ENCODE measurements around the gene VKORC1L1. TPM values are rescaled to one million over a fixed set of nuclear protein-coding genes. Genes with fewer than 3 reads are reported as not detected.
"Not testable (repeated sequence)": the region's sequence is repeated elsewhere in the genome, so short reads cannot be mapped to it uniquely, and the experiment has no call there.

The VKORC1L1 gene
- total RNA-seq, 1 donor from 2014 or later = 33.9 TPM

DNA sequence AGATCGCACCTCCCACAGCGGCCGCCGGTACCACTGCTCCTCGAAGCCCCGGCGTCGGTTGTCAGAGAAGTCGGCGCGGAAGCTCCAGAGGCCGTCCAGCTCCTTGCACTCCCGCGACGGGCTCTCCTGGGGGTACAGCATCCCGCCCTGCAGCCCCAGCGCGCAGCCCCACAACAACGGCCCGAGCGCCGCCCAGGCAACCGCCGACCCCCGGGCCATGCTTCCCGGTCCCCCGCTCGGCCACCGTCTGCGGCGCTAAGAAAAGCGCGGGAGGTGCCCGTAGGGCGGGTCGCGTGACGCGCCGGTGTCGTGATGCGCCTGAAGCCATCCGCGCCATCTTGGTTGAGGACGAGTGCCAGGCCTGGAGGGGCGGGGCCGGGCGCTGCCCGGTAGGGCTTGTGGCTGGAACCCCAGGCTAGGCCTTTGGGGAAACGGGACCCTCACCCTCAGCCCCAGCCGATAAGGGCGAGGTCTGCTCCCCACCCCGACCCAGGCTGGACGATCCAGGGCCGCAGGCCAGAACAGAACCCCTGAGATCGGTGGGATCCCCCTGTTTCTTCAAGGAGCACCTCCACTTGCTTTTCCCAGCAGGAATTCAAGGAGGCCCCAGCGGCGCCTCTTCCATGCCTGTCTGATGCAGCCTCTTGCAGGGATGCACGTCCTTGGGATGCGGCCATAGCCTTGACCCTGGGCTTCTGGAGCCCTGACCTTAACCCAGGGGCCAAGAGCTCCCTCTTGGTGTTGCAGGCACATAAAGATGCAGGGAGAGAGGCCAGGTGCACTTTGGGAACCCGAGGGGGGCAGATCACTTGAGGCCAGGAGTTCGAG lies 109.3 kb downstream of the VKORC1L1 start, which contains the start of gene GUSB:
TSS of gene GUSB (minus strand) at position 249 of the 828 bp plus-strand sequence. CDS start at position 219, 30 bp downstream.
- peak; percentile 92 for DNase-seq (ENCODE audit: low read depth, low spot score)

DNA sequence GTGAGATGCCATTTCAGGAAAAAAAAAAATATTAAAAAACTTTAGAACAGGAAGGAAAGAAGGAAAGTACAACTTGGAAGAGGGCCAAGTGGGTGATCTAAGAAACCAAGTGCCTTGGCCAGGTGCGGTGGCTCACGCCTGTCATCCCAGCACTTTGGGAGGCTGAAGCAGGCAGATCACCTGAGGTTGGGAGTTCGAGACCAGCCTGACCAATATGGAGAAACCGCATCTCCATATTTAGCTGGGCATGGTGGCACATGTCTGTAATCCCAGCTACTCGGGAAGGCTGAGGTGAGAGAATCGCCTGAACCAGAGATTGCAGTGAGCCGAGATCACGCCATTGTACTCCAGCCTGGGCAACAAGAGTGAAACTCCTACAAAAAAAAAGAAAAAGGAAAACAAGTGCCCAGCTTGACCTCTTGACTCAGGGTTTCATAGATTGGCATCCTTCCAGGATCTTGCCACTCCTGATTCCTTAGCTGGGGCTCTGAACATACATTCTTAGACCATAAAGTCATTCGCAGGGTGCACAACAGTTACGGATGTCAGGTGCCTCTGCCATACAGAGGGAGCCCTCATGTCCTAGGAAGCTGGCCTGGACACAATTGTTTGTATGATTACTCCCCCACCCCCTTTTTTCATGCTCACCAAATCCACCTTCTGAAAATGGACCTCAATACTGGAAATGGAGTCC lies 111.2 kb downstream of the VKORC1L1 start:
- H3K4me3 Mint-ChIP-seq = peak overlapping the region; percentile 6

More for the DNA sequence above, 109.3 kb downstream of the VKORC1L1 start, which contains the start of gene GUSB:
- Mint-ChIP-seq H3K9me3 (no peaks in the 10 kb centered on the region), H3K4me3 (peak within 1 kb of the TSS; percentile 85), H3K4me1 (no peaks in the 10 kb centered on the region), H3K27me3 (ENCODE audit: low read depth) (no peaks in the 10 kb centered on the region), H3K36me3 (ENCODE audit: low read depth) (no peaks in the 10 kb centered on the region), H3K27ac (ENCODE audit: unreplicated experiment) (peak within 1 kb of the TSS; percentile 90)
- TF ChIP-seq, protein P1, sequence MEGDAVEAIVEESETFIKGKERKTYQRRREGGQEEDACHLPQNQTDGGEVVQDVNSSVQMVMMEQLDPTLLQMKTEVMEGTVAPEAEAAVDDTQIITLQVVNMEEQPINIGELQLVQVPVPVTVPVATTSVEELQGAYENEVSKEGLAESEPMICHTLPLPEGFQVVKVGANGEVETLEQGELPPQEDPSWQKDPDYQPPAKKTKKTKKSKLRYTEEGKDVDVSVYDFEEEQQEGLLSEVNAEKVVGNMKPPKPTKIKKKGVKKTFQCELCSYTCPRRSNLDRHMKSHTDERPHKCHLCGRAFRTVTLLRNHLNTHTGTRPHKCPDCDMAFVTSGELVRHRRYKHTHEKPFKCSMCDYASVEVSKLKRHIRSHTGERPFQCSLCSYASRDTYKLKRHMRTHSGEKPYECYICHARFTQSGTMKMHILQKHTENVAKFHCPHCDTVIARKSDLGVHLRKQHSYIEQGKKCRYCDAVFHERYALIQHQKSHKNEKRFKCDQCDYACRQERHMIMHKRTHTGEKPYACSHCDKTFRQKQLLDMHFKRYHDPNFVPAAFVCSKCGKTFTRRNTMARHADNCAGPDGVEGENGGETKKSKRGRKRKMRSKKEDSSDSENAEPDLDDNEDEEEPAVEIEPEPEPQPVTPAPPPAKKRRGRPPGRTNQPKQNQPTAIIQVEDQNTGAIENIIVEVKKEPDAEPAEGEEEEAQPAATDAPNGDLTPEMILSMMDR (conservative IDR thresholded peaks at IDR 0.05) = no peak

DNA sequence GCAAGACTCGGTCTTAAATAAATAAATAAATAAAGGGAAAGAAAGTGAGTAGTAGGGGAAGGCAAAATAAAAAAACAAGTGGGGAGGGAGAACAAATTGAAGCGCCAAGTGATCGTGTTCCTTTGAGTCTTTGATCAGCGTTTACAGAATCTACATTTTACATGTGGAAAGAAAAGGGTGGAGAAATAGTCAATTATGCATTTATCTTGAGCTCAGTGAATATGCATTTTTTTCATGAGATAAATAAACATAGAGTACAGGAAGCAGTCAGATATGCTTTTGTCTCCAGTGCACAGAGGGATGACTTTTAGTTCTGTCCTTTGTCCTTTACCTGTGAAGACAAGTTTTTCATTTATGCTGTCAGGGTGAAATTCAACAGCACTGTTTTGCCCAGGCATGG lies 115.2 kb downstream of the VKORC1L1 start:
- H3K36me3 Mint-ChIP-seq (ENCODE audit: low read depth) = no peaks in the 10 kb centered on the region
- H3K27me3 Mint-ChIP-seq (ENCODE audit: low read depth) = no peaks in the 10 kb centered on the region
- peaks cover 4% of the 10 kb centered on the region for H3K4me1 Mint-ChIP-seq
- TF ChIP-seq, protein P1 (conservative IDR thresholded peaks at IDR 0.05) = no peak
- no peak overlapping the region for H3K27ac Mint-ChIP-seq (ENCODE audit: unreplicated experiment)
- no peaks in the 10 kb centered on the region for H3K9me3 Mint-ChIP-seq
- no peak overlapping the region for H3K4me3 Mint-ChIP-seq
- no peak for DNase-seq (ENCODE audit: low read depth, low spot score)

More for the DNA sequence above, 111.2 kb downstream of the VKORC1L1 start:
- Mint-ChIP-seq H3K27me3 (ENCODE audit: low read depth) (no peaks in the 10 kb centered on the region), H3K4me1 (no peaks in the 10 kb centered on the region), H3K9me3 (no peaks in the 10 kb centered on the region), H3K36me3 (ENCODE audit: low read depth) (no peaks in the 10 kb centered on the region), H3K27ac (ENCODE audit: unreplicated experiment) (no peak overlapping the region)
- DNase-seq (ENCODE audit: low read depth, low spot score) = no peak
- TF ChIP-seq, protein P1 (conservative IDR thresholded peaks at IDR 0.05) = no peak

DNA sequence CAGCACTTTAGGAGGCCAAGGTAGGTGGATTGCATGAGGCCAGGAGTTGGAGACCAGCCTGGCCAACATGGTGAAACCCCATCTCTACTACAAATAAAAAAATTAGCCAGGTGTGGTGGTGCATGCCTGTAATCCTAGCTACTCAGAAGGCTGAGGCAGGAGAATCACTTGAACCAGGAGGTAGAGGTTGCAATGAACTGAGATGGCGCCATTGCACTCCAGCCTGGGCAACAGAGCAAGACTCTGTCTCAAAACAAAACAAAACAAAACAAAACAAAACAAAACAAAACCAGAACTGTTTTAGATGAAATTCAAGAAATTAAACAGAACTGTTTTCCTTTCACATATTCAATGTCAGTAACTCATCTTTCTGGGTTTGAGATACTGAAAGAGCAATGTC lies 115.6 kb downstream of the VKORC1L1 start:
- not testable (repeated sequence) for H3K4me3 Mint-ChIP-seq; H3K9me3 Mint-ChIP-seq; DNase-seq (ENCODE audit: low read depth, low spot score); H3K27me3 Mint-ChIP-seq (ENCODE audit: low read depth); H3K4me1 Mint-ChIP-seq; H3K27ac Mint-ChIP-seq (ENCODE audit: unreplicated experiment); H3K36me3 Mint-ChIP-seq (ENCODE audit: low read depth)

DNA sequence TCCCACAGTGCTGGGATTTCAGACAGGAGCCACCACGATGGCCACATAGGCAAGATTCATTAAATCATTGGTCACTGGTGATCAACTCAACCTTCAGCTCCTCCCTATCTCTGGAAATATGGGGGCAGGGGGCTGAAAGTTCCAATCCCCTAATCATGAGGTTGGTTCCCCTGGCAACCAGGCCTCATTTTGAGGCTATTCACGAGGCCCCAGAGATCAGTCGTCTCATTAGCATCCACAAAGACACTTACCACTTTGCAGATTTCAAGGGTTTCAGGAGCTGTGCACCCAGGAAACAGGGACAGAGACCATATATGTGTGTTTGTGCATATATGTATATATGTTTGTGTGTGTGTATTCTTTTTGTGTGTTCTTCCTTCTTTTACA lies 116.8 kb downstream of the VKORC1L1 start:
- no peak for DNase-seq (ENCODE audit: low read depth, low spot score)
- Mint-ChIP-seq H3K27ac (ENCODE audit: unreplicated experiment) (no peak overlapping the region), H3K9me3 (no peaks in the 10 kb centered on the region), H3K27me3 (ENCODE audit: low read depth) (peaks cover 2% of the 10 kb centered on the region), H3K36me3 (ENCODE audit: low read depth) (no peaks in the 10 kb centered on the region), H3K4me3 (no peak overlapping the region), H3K4me1 (peaks cover 4% of the 10 kb centered on the region)
- TF ChIP-seq, protein P1 (conservative IDR thresholded peaks at IDR 0.05) = no peak

DNA sequence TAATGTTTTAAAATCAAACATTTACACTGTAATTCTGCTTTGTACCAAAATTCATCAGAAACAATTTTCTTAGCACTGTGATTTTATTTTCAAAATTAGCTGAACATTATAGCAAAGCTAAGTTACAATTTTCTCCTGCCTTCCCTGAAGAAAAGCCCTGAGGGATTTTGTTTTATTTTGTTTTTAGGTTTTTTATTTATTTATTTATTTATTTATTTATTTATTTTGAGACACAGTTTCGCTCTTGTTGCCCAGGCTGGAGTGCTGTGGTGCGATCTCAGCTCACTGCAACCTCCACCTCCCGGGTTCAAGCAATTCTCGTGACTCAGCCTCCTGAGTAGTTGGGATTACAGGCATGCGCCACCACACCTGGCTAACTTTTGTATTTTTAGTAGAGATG lies 119.0 kb downstream of the VKORC1L1 start:
- not testable (repeated sequence) for H3K9me3 Mint-ChIP-seq; H3K27ac Mint-ChIP-seq (ENCODE audit: unreplicated experiment); DNase-seq (ENCODE audit: low read depth, low spot score); H3K36me3 Mint-ChIP-seq (ENCODE audit: low read depth); H3K4me1 Mint-ChIP-seq; H3K4me3 Mint-ChIP-seq; H3K27me3 Mint-ChIP-seq (ENCODE audit: low read depth)

All from neural crest cell (in vitro differentiated cells).